Urinary bladder (tissue), 4 donors: Measurements from ENCODE around the gene APOL5. TPM values are rescaled to one million over a fixed set of nuclear protein-coding genes. Genes with fewer than 3 reads are reported as not detected.
"Not testable (repeated sequence)": the region's sequence is repeated elsewhere in the genome, so short reads cannot be mapped to it uniquely, and the experiment has no call there.

Experiments
- DNase-seq: peaks from one replicate; pipeline ENCODE4 v3.0.0-alpha.2; 2015; ENCODE audit errors: extremely low spot score
- H3K27ac ChIP-seq: one replicate; pipeline ENCODE4 v1.5.1; 2013; ENCODE audit warnings: low read depth, mild to moderate bottlenecking, moderate library complexity
- H3K36me3 ChIP-seq: one replicate; pipeline ENCODE4 v1.6.1; 2013; ENCODE audit warnings: mild to moderate bottlenecking, moderate library complexity; ENCODE audit not compliant: insufficient read depth
- H3K4me1 ChIP-seq: one replicate; pipeline ENCODE4 v1.6.1; 2013; ENCODE audit warnings: mild to moderate bottlenecking, moderate library complexity; ENCODE audit not compliant: insufficient read depth
- H3K4me3 ChIP-seq: one replicate; pipeline ENCODE4 v1.5.1; 2013; ENCODE audit warnings: low read depth, low read length
- WGBS: extraction: QIAGEN DNeasy Blood & Tissue Kit; methylation state at CpG from one replicate; pipeline ENCODE4 v1.1.7; 2013; 5-methylcytosine and 5-hydroxymethylcytosine counted together
- polyA plus RNA-seq: library from polyadenylated mRNA; stranded (reverse); fragments of 200-250 nt; gene quantifications from one replicate; pipeline ENCODE4 v1.2.3, GENCODE V29; 2013
- total RNA-seq: library from RNA; depleted of rRNA; stranded (reverse); fragments of >200 nt; gene quantifications from one replicate; pipeline ENCODE4 v1.2.3, GENCODE V29; 2014
- donor health status: healthy with polysubstance abuse.
- donor health status: healthy.

APOL5 gene
- total and polyA plus RNA-seq, 2 donors, result 1.4 TPM; not detected in 1

DNA sequence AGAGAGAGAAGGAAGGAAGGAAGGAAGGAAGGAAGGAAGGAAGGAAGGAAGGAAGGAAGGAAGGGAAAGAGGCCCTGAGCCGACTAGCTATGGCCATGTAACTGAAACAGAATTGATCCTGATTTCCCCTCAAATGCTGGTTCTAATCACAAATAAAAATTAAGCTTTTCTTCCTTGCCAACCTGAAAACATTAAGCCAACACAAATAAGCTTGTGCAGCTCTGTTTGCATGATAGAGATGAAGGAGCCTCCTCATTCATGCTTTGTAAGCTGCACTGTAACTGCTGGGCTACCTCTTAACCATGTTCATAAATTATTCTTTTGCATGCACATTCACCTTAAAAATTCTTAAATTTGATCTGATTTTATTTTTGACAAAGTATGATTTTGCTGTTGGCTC is 27.7 kb upstream of the APOL5 start:
- 69% methylated on average over 1 of the region's 1 CpG for WGBS

DNA sequence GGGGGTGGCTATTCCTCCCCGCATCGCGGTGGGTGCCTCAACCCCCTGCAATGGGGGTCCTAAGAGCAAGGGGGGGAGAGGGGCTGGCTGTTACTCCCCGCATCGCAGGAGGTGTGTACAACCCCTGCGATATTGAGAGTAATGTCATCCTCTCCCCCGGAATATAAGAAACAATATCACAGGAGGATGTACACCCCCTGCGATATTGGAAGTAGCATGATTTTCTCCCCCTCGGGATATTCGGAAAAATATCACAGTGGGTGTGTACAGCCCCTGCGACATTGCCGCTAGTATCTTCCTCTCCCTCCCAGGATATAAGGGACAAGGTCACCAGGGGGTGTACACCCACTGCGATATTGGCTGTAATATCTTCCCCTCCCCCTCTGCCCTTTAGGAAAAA is 22.5 kb upstream of the APOL5 start:
- Histone ChIP-seq H3K4me1 (no peaks in the 10 kb centered on the region), H3K27ac (no peak overlapping the region)
- DNase-seq, result no peak

More for the DNA sequence above, 27.7 kb upstream of the APOL5 start:
- Histone ChIP-seq H3K36me3 (no peaks in the 10 kb centered on the region), H3K27ac (no peak overlapping the region), H3K4me1 (no peaks in the 10 kb centered on the region), H3K4me3 (no peak overlapping the region)
- DNase-seq, result no peak

DNA sequence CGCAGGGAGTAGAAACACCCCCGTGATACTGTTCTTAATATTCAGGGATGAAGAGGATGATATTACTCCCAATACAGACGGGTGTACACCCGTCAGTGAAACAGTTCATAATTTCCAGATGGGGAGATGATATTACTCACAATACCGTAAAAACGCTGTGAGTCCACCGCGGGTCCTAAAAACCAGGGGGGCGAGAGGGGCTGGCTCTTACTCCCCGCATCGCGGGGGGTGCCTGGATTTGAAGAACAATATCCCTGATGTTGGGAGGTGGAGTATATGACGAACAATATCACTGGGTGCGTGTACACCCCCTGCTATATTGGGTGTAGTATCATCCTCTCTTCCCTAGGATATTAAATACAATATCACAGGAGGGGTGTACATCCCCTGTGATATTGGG is 20.5 kb upstream of the APOL5 start:
- Histone ChIP-seq H3K4me3 (no peak overlapping the region), H3K27ac (no peak overlapping the region), H3K4me1 (no peaks in the 10 kb centered on the region), H3K36me3 (no peaks in the 10 kb centered on the region)
- no peak for DNase-seq
- 76% methylated on average over 14 of the region's 14 CpGs for WGBS

More for the DNA sequence above, 22.5 kb upstream of the APOL5 start:
- WGBS, result 81% methylated on average over 13 of the region's 13 CpGs
- Histone ChIP-seq H3K36me3 (no peaks in the 10 kb centered on the region), H3K4me3 (no peak overlapping the region)

DNA sequence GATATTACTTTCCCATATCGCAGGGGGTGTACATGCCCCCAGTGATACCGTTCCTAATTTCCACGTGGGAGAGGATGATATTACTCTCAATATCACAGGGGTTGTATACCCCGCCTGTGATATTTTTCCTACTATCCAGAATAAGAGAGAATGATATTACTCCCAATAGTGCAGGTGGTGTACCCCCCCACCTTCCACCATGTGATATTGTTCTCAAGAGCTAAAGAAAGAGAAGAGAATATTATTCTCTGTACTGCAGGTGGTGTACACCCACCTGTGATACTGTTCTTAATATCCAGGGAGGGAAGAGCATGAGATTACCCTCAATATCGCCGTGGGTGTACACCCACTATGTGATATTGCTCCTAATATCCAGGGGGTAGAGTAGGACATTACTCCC is 17.8 kb upstream of the APOL5 start:
- WGBS, result 78% methylated on average over 6 of the region's 6 CpGs
- H3K36me3 ChIP-seq, H3K4me1 ChIP-seq, H3K4me3 ChIP-seq, H3K27ac ChIP-seq, DNase-seq: not testable (repeated sequence)

DNA sequence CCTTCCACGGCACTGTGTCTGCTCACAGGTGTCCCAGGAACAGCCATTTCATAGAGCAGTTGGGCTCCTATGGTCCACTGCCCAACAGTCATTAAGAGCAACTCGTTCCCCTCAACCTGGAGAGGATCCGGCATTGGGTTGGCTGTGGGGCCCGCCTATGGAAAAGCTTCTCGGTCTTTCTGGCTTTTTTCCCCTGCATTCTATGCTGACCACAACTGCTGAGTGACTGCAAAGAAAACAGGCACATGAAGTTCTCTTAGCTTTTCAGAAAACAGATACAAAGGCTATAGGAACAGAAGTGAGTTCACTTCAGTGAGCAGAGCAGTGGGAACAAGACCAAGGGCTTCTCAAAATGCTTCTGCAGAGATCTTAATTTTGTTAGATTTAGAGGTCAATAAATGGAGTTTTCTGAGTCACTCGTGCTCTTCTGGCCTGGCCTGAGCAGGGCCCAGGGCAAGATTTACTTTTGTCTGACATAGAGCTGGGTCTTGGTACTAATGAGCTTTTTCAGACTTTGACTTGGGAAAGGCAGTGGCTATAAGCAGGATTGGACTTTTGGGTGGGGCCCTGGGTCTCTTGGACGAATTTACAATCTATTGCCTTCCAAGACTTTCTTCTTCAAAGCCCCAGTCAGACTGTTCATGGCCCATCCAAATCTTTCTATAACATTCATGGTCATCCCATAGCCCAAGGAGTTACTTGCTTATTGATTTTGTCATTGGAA is 13.6 kb upstream of the APOL5 start:
- WGBS, result 72% methylated on average over 7 of the region's 7 CpGs
- H3K27ac ChIP-seq, result no peak overlapping the region
- no peak overlapping the region for H3K4me3 ChIP-seq
- DNase-seq, result no peak
- H3K36me3 ChIP-seq, result no peaks in the 10 kb centered on the region
- no peaks in the 10 kb centered on the region for H3K4me1 ChIP-seq

DNA sequence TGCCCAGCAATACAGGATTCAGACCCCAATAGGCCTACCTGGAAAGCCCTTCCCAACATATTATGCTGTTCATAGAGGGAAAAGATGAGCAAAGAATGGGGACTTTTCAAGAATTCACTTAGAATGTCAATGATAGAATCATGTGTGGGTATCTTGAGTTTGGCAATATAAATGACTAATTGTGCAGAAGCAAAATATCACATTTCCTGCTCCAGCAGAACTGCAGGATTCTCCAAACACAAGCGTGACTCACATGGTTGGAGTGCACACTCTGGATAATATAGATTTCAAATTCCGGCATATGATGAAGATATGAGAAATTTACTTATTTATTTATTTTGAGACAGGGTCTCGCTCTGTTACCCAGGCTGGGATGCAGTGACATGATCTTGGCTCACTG is 12.5 kb upstream of the APOL5 start:
- Histone ChIP-seq H3K4me3 (no peak overlapping the region), H3K36me3 (no peaks in the 10 kb centered on the region), H3K27ac (no peak overlapping the region), H3K4me1 (no peaks in the 10 kb centered on the region)
- 91% methylated on average over 3 of the region's 3 CpGs for WGBS
- no peak for DNase-seq

DNA sequence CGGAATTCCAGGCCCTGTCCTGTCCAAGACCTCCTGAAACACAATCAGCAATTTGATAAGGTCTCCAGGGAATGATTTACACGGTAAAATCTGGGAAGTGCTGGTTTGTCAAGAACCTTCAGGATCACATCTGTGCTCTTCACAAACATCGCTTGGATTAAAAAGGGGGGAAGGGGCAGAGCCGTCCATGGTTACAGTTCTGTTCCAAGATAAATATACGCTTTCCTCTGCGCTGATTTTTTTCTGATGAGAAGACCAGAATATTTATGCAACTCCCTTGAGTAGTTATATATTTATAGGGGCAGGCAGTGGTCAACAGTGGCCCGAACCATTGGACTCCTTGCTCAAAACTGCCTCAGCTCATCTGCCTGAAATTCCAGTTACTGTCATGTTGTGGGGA is 9.2 kb upstream of the APOL5 start:
- no peak for DNase-seq
- Histone ChIP-seq H3K4me1 (no peaks in the 10 kb centered on the region), H3K27ac (no peak overlapping the region), H3K36me3 (no peaks in the 10 kb centered on the region), H3K4me3 (no peak overlapping the region)
- 54% methylated on average over 7 of the region's 7 CpGs for WGBS

DNA sequence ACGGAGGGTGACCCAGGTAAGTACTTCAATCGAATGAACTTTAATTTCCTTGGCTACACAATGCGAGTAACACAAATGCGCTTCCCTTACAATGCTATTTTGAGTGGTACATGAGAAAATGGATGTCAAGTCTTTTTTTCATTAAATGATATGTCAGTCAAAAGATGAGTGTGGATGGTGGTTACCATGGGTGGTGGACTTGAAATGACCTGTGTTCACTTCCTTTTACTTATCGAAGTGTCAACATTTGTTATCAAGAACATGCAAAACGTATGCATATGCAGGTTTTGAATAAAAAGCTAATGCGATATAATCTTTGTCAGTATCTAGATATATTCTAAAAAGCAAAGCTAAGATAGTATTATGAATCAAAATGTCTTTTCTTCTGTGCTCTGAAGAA is 8.8 kb upstream of the APOL5 start:
- H3K36me3 ChIP-seq, result no peaks in the 10 kb centered on the region
- no peaks in the 10 kb centered on the region for H3K4me1 ChIP-seq
- 83% methylated on average over 7 of the region's 7 CpGs for WGBS
- no peak overlapping the region for H3K27ac ChIP-seq
- no peak for DNase-seq
- H3K4me3 ChIP-seq, result no peak overlapping the region

DNA sequence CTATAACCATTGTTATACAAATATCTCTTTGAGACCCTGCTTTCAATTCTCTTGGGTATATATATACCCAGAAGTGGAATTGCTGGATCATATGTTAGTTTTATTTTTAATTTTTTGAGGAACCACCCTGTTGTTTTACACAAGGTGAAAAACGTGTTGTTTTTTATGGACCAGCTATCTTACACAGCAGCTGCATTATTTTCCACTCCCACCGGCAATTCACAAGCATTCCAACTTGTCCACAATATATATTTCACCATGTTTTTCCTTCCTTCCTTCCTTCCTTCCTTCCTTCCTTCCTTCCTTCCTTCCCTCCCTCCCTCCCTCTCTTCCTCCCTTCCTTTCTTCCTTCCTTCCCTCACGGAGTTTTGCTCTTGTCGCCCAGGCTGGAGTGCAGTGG is 6.3 kb upstream of the APOL5 start:
- H3K36me3 ChIP-seq, result no peaks in the 10 kb centered on the region
- 80% methylated on average over 4 of the region's 4 CpGs for WGBS
- H3K27ac ChIP-seq, result no peak overlapping the region
- H3K4me1 ChIP-seq, result no peaks in the 10 kb centered on the region
- no peak overlapping the region for H3K4me3 ChIP-seq
- no peak for DNase-seq

DNA sequence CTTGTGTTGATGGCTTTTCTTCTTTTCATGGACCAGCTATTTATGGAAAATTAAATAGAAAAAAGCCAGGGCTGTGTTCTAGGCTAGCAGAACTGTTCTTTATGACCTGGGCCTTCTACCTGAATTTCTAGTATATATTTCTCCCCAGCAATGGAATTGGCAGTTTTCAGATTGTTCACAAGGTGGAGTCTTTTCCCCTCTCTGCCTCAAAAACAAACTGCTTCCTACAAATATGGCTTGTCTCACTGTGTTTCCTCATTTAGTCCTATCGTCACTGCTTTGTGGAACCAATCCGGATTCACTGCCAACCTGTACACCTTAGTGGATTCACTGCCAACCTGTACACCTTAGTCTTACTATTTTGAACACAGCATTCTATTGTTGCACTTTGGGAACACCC is 5.0 kb upstream of the APOL5 start:
- H3K36me3 ChIP-seq, result no peaks in the 10 kb centered on the region
- no peaks in the 10 kb centered on the region for H3K4me1 ChIP-seq
- H3K27ac ChIP-seq, result no peak overlapping the region
- no peak for DNase-seq
- WGBS, result 94% methylated on average over 2 of the region's 2 CpGs
- H3K4me3 ChIP-seq, result no peak overlapping the region

DNA sequence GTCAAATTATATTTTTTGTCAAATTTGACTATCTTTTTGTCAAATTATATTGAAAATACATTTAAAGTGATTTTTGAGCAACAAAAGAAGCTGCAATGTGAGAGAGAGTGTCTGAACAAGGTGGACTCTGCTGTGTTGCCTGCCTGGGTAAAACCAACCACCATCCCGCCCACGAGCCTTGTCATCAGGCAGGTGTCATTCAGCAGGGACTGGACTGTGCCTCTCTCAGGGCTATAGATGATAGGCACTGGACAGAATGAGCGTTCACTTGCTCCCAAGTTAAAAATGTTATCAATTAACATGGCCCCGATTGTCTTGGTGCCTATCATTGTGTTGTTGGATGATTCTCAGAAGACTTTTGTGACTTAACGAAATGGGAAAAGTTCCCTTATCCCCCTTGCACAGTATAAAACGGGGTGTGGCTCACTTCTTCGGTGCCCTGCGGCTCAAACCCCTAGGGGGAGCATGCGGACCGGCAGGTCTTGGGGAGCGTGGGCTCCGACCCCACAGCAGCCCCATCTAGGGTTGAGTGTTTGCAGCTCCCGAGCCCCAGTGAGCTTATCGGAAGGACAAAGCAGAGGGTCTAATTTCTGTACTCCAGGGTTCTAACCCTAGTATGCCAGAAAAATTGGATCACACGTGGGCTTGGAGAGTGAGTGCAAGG is 1.7 kb downstream of the APOL5 start:
- H3K4me1 ChIP-seq, result no peaks in the 10 kb centered on the region
- DNase-seq, result no peak
- 85% methylated on average over 15 of the region's 15 CpGs for WGBS
- no peak overlapping the region for H3K4me3 ChIP-seq
- H3K36me3 ChIP-seq, result no peaks in the 10 kb centered on the region
- H3K27ac ChIP-seq, result no peak overlapping the region

DNA sequence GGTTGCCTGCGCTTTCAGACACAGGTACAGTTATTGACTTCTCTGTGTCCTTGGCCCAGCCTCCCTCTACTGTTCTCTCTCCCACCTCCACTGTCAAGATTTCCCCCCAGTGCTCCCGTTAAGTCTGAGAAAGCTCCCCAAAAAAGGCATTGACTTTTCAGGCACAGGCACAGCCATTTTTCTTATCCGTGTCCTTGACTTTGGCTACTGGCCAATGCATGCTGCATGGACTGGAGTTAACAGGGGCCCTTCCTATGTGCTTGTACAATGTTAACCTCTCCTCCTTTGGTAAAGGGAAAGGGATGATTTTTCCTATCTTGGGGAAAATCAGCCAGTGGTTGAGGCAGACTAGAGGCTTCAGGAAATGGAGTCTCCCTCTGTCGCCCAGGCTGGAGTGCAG is 4.3 kb downstream of the APOL5 start:
- no peaks in the 10 kb centered on the region for H3K36me3 ChIP-seq
- H3K27ac ChIP-seq, result no peak overlapping the region
- DNase-seq, result no peak
- no peaks in the 10 kb centered on the region for H3K4me1 ChIP-seq
- WGBS, result 61% methylated on average over 4 of the region's 4 CpGs
- H3K4me3 ChIP-seq, result no peak overlapping the region

DNA sequence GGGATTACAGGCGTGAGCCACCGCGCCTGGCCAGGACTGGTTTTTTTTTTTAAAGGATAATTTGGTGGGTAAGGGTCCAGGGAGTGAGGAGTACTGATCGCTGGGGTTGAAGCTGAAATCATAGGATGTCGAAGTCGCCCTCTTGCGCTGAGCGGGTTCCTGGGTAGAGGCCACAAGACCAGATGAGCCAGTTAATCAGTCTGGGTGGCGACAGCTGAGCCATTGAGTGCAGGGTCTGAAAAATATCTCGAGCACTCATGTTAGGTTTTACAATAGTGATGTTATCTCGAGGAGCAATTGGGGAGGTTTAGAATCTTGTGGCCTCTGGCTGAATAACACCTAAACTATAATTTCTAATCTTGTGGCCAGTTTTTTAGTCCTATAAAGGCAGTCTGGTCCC is 7.8 kb downstream of the APOL5 start:
- no peaks in the 10 kb centered on the region for H3K4me1 ChIP-seq
- H3K36me3 ChIP-seq, result no peaks in the 10 kb centered on the region
- H3K27ac ChIP-seq, result no peak overlapping the region
- H3K4me3 ChIP-seq, result no peak overlapping the region
- DNase-seq, result no peak
- 66% methylated on average over 11 of the region's 11 CpGs for WGBS

DNA sequence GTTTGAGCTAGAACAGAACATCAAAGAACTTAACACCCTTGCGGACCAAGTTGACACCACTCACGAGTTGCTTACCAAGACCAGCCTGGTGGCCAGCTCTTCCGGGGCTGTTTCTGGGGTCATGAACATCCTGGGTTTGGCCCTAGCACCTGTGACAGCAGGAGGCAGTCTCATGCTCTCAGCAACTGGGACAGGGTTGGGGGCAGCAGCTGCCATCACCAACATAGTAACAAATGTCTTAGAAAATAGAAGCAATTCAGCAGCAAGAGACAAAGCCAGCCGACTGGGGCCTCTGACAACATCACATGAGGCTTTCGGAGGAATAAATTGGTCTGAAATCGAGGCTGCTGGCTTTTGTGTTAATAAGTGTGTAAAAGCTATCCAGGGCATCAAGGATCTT is 8.7 kb downstream of the APOL5 start:
- no peak overlapping the region for H3K4me3 ChIP-seq
- no peaks in the 10 kb centered on the region for H3K4me1 ChIP-seq

More for the DNA sequence above, 8.7 kb downstream of the APOL5 start:
- WGBS, result 86% methylated on average over 6 of the region's 6 CpGs
- Histone ChIP-seq H3K36me3 (no peaks in the 10 kb centered on the region), H3K27ac (no peak overlapping the region)
- DNase-seq, result no peak
